ENCODE measurements around the gene KCNJ5.

The KCNJ5 gene

DNA sequence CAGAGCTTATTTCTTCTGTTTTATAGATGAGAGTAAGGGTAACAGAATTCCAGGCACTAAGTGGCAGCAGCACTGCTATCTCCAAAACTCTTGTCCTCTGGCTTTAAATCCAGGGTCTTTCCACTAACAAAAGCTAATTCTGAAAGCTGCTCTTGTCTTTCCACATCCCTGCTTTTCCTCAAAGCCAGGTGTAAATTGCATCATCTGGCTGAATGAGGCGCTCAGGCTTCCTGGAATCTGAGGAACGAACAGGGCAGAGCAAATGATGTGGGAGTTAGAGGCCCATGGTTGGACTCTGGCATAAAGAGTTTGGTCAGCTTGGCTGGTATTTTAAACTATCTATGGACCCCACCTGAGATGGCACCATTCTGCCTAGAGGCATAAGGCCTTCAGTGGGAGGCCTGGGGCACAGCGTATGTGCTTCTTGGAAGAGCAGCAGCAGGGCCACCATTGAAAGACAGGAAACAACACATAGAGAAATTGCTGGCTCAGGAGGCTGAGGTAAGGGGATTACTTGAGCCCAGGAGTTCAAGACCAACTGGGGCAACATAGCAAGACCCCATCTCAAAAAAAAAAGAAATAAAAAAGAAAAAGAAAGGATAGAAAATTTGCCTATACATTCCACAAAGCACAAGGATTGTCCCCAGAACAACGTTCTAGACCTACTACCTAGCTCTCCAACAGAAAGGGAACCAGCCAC, 1.9 kb downstream of the KCNJ5 start:
- no peak overlapping the region for H3K9ac ChIP-seq (ENCODE audit: low read depth, low read length)
- H3K9me3 ChIP-seq (ENCODE audit: insufficient read depth, low read length, severe bottlenecking), result no peaks in the 10 kb centered on the region
- H3K4me1 ChIP-seq (ENCODE audit: insufficient read depth, low read length), result no peaks in the 10 kb centered on the region
- H4K20me1 ChIP-seq (ENCODE audit: insufficient read depth, low read length), result no peaks in the 10 kb centered on the region
- H3K79me2 ChIP-seq (ENCODE audit: insufficient read depth, low read length), result no peaks in the 10 kb centered on the region
- DNase-seq (no peak), ATAC-seq (ENCODE audit: insufficient read depth, low read depth) (no peak)
- no peak overlapping the region for H3K4me3 ChIP-seq (ENCODE audit: low read depth in 1 of 2, low read length in 2 of 2)
- no peaks in the 10 kb centered on the region for H3K27me3 ChIP-seq (ENCODE audit: insufficient read depth, low read length, poor library complexity)
- no peak overlapping the region for H2AFZ ChIP-seq (ENCODE audit: low read depth, low read length)
- no peak overlapping the region for H3K27ac ChIP-seq (ENCODE audit: low read length)
- no peak for TF ChIP-seq CTCF (IDR thresholded peaks at IDR 0.05; ENCODE audit: borderline replicate concordance, extremely low read depth, low read length, poor library complexity, severe bottlenecking)
- no peak for TF ChIP-seq EZH2 (IDR thresholded peaks at IDR 0.05; ENCODE audit: borderline replicate concordance, low read depth, low read length, severe bottlenecking)
- no peaks in the 10 kb centered on the region for H3K36me3 ChIP-seq (ENCODE audit: insufficient read depth, low read length)
- no peak overlapping the region for H3K4me2 ChIP-seq (ENCODE audit: insufficient read depth, low read length)

GRCh38 chr11:128893578-128894285, 2.6 kb downstream of the KCNJ5 start:
- Histone ChIP-seq H3K27ac (ENCODE audit: low read length) (no peak overlapping the region), H4K20me1 (ENCODE audit: insufficient read depth, low read length) (no peaks in the 10 kb centered on the region), H3K36me3 (ENCODE audit: insufficient read depth, low read length) (no peaks in the 10 kb centered on the region), H3K9ac (ENCODE audit: low read depth, low read length) (no peak overlapping the region), H3K4me1 (ENCODE audit: insufficient read depth, low read length) (no peaks in the 10 kb centered on the region), H2AFZ (ENCODE audit: low read depth, low read length) (no peak overlapping the region), H3K27me3 (ENCODE audit: insufficient read depth, low read length, poor library complexity) (no peaks in the 10 kb centered on the region), H3K79me2 (ENCODE audit: insufficient read depth, low read length) (no peaks in the 10 kb centered on the region), H3K9me3 (ENCODE audit: insufficient read depth, low read length, severe bottlenecking) (no peaks in the 10 kb centered on the region), H3K4me3 (ENCODE audit: low read depth in 1 of 2, low read length in 2 of 2) (no peak overlapping the region), H3K4me2 (ENCODE audit: insufficient read depth, low read length) (no peak overlapping the region)
- TF ChIP-seq CTCF (IDR thresholded peaks at IDR 0.05; ENCODE audit: borderline replicate concordance, extremely low read depth, low read length, poor library complexity, severe bottlenecking), result no peak
- no peak for TF ChIP-seq EZH2 (IDR thresholded peaks at IDR 0.05; ENCODE audit: borderline replicate concordance, low read depth, low read length, severe bottlenecking)
- DNase-seq (no peak), ATAC-seq (ENCODE audit: insufficient read depth, low read depth) (no peak)

DNA sequence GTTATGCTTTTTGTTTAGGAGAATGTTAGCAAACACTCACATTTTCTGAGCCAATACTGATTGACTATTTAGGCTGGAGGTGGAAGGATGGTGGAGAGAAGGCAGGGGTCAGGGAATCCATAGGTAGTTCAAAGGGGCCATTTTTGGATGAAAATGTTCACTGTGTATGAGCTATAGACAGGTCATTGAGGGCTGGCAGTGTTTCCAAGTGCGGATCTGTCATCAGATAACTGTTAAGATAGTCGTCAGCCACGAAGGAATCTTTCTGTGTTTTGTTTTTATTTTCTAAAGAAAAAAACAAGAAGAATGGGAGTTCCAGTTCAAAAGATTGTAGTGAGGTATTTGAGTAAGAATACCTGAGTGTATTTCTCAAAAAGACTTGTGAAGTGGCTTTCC, 3.1 kb downstream of the KCNJ5 start:
- no peak for ATAC-seq (ENCODE audit: insufficient read depth, low read depth)
- H3K4me1 ChIP-seq (ENCODE audit: insufficient read depth, low read length), result no peaks in the 10 kb centered on the region
- no peak for DNase-seq
- H3K4me3 ChIP-seq (ENCODE audit: low read depth in 1 of 2, low read length in 2 of 2), result no peak overlapping the region
- no peaks in the 10 kb centered on the region for H3K79me2 ChIP-seq (ENCODE audit: insufficient read depth, low read length)
- no peak overlapping the region for H3K9ac ChIP-seq (ENCODE audit: low read depth, low read length)
- no peak overlapping the region for H2AFZ ChIP-seq (ENCODE audit: low read depth, low read length)
- TF ChIP-seq EZH2 (IDR thresholded peaks at IDR 0.05; ENCODE audit: borderline replicate concordance, low read depth, low read length, severe bottlenecking) (no peak), CTCF (IDR thresholded peaks at IDR 0.05; ENCODE audit: borderline replicate concordance, extremely low read depth, low read length, poor library complexity, severe bottlenecking) (no peak)
- H3K9me3 ChIP-seq (ENCODE audit: insufficient read depth, low read length, severe bottlenecking), result no peaks in the 10 kb centered on the region
- no peak overlapping the region for H3K27ac ChIP-seq (ENCODE audit: low read length)
- H3K4me2 ChIP-seq (ENCODE audit: insufficient read depth, low read length), result no peak overlapping the region
- H3K36me3 ChIP-seq (ENCODE audit: insufficient read depth, low read length), result no peaks in the 10 kb centered on the region
- H3K27me3 ChIP-seq (ENCODE audit: insufficient read depth, low read length, poor library complexity), result no peaks in the 10 kb centered on the region
- H4K20me1 ChIP-seq (ENCODE audit: insufficient read depth, low read length), result no peaks in the 10 kb centered on the region
